Breast epithelium (tissue), 4 donors: ENCODE data around the gene AK9. TPM values are rescaled to one million over a fixed set of nuclear protein-coding genes. Genes with fewer than 3 reads are reported as not detected.
A peak's percentile ranks its signal among the peaks of the same experiment; 100 is the strongest.

Experiments used
- DNase-seq, 2 donors: peaks; one replicate each; pipeline ENCODE4 v3.0.0-alpha.2; 2019; ENCODE audit warnings: low spot score in 2 of 2
- H3K27ac ChIP-seq, 2 donors: fragments of 200-600 bp; sonication (generic) in 1 of 2; one replicate each; pipeline ENCODE4 v1.5.1; 2016 to 2019; ENCODE audit warnings: mild to moderate bottlenecking in 1 of 2
- H3K27me3 ChIP-seq, 2 donors: fragments of 200-600 bp; sonication (generic) in 1 of 2; one replicate each; pipeline versions ENCODE4 v1.5.1 to v1.6.0; 2017 to 2019; ENCODE audit warnings: control low read depth in 1 of 2, mild to moderate bottlenecking in 1 of 2
- H3K36me3 ChIP-seq: fragments of 200-600 bp; one replicate; pipeline ENCODE4 v1.5.1; 2019
- H3K4me1 ChIP-seq, 2 donors: fragments of 200-600 bp; sonication (generic); one replicate each; pipeline ENCODE4 v1.5.1; 2016 to 2019; ENCODE audit warnings: control low read depth in 1 of 2
- H3K4me3 ChIP-seq, 3 donors: fragments of 200-600 bp; sonication (generic); 1 replicate in 2 of 3; 2 replicates in 1 of 3; pipeline ENCODE4 v1.5.1; 2016 to 2019; ENCODE audit warnings: mild to moderate bottlenecking in 3 of 3, moderate library complexity in 2 of 3
- H3K9me3 ChIP-seq, 2 donors: fragments of 200-600 bp; sonication (generic) in 1 of 2; one replicate each; pipeline ENCODE4 v1.5.1; 2016 to 2019; ENCODE audit warnings: control low read depth in 1 of 2
- CTCF ChIP-seq, 3 donors: fragments of 450-650 bp; IDR thresholded peaks; one replicate each; pipeline ENCODE4 v1.5.1; 2016 to 2017; ENCODE audit warnings: antibody characterized with exemption in 3 of 3, mild to moderate bottlenecking in 3 of 3, moderate library complexity in 3 of 3
- POLR2A ChIP-seq: fragments of 450-650 bp; IDR thresholded peaks from one replicate; pipeline ENCODE4 v1.6.1; 2016; ENCODE audit warnings: antibody characterized with exemption, mild to moderate bottlenecking, moderate library complexity
- POLR2AphosphoS5 ChIP-seq, 3 donors: sonication (generic); formaldehyde crosslinking; IDR thresholded peaks; one replicate each; pipeline ENCODE4 v1.6.1; 2017; ENCODE audit warnings: antibody characterized with exemption in 3 of 3
- intact Hi-C: fragments of 100-400 bp; cut with DNase I; formaldehyde crosslinking; loops from one replicate; pipeline ENCODE4 v1.15.1; 2023; ENCODE audit warnings: low total_unique reads
- total RNA-seq, 3 donors: library from RNA; depleted of rRNA; stranded (reverse); fragments of >200 nt; gene quantifications; one replicate each; pipeline ENCODE4 v1.1.0, GENCODE V29; 2016

Gene AK9
- total RNA-seq, 3 donors from 2014 or later: 8.8 to 23.9 (median 20.0) TPM

- Histone ChIP-seq H3K36me3 (no peaks in the 10 kb centered on the region), H3K9me3 (no peaks in the 10 kb centered on the region), H3K4me1 (peaks cover 0 to 11% of the 10 kb centered on the region in 2 donors), H3K27ac (peak within 1 kb of the TSS; percentile 84 to 96), H3K27me3 (no peaks in the 10 kb centered on the region), H3K4me3 (peak within 1 kb of the TSS; percentile 94 to 100 (median 99))
- DNase-seq: peak; percentile 85 to 89
- intact Hi-C loops: no loop called here
- TF ChIP-seq CTCF (IDR thresholded peaks at IDR 0.05): no peak
- no peak for TF ChIP-seq POLR2A
- TF ChIP-seq POLR2AphosphoS5 (IDR thresholded peaks at IDR 0.05): peak; percentile 62 to 75 (median 70)
Measured at GRCh38 chr6:109482905-109483734, 207.9 kb downstream of the AK9 start, which contains the start of gene ZBTB24. ZBTB24 (minus strand) TSS chr6:109483219; CDS start chr6:109482026, 1,193 bp downstream.

- Histone ChIP-seq H3K27me3 (no peaks in the 10 kb centered on the region), H3K9me3 (no peaks in the 10 kb centered on the region), H3K4me3 (peak overlapping the region in 1 of 3 donors; percentile 24), H3K36me3 (peaks cover under 1% of the 10 kb centered on the region), H3K27ac (no peak overlapping the region), H3K4me1 (peaks cover 0 to 11% of the 10 kb centered on the region in 2 donors)
- no peak for DNase-seq
- no peak for TF ChIP-seq POLR2A
- TF ChIP-seq POLR2AphosphoS5 (IDR thresholded peaks at IDR 0.05): no peak
- no peak for TF ChIP-seq CTCF (IDR thresholded peaks at IDR 0.05)
- intact Hi-C loops: no loop called here
Measured at GRCh38 chr6:109480993-109481480, 210.0 kb downstream of the AK9 start.

DNA sequence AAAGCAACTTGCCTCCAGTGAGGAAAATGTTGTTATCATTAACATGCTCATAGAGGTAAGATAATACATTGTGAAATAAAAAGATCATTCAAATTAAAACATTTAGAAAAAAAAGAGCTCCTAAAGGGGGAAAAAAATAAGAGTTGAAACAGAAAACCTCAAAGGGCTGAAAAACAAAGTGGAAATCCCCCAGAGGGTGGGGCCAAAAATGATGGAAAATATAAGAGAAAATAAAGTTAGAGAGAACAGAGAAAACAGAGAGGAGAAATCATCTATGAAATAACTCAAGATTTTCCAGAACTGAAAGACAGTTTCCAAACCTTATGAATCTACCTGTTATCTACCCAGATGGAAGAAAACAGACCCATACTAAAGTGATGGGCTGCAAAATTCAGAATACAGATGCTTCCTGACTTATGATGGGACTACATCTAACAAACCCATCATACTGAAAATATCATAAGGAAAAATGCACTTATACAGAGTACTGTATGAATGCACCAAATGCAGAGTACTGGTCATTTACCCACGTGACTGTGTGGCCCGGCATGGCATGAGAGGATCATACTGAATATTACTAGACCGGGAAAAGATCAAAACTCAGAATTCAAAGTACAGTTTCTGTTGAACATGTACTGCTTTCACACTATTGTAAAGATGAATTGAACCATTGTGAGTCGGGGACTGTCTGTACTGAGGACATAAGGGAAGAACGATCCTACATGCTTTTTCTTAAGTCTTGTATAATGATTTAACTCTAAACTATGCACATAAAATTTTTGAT is 212.0 kb downstream of the AK9 start:
- H3K4me1 ChIP-seq: peaks cover 0 to 11% of the 10 kb centered on the region in 2 donors
- H3K36me3 ChIP-seq: peaks cover 11% of the 10 kb centered on the region
- no peak overlapping the region for H3K27ac ChIP-seq
- no peaks in the 10 kb centered on the region for H3K27me3 ChIP-seq
- DNase-seq: no peak
- intact Hi-C loops: no loop called here
- H3K4me3 ChIP-seq: no peak overlapping the region
- no peaks in the 10 kb centered on the region for H3K9me3 ChIP-seq
- no peak for TF ChIP-seq POLR2A
- no peak for TF ChIP-seq CTCF (IDR thresholded peaks at IDR 0.05)
- TF ChIP-seq POLR2AphosphoS5 (IDR thresholded peaks at IDR 0.05): no peak

DNA sequence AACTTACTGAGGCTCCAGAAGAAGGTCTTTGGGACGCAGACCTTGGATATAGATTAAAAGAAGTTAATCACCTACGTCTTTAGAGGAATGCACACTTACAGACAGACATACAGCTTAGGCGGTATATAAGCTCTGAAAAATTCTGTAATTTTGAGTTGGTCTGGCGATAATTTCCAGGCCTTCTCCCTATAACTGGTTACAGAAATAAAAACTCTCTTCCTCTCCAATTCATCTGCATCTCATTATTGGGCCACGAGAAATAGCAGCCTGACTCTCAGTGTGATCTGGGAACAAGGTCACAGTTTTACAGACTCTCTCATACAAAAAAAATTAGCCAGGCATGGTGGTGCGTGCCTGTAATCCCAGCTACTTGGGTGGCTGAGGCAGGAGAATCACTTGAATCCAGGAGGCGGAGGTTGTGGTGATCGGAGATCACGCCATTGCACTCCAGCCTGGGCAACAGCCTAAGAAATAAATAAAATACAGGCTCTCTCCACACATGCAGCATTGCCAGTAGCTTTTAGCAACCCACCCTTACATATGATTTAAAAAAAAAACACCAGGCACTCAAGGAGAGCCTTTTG is 212.7 kb downstream of the AK9 start:
- TF ChIP-seq POLR2A (no peak), CTCF (IDR thresholded peaks at IDR 0.05) (no peak), POLR2AphosphoS5 (IDR thresholded peaks at IDR 0.05) (no peak)
- H3K27me3 ChIP-seq: no peaks in the 10 kb centered on the region
- peaks cover 0 to 11% of the 10 kb centered on the region in 2 donors for H3K4me1 ChIP-seq
- H3K9me3 ChIP-seq: no peaks in the 10 kb centered on the region
- H3K27ac ChIP-seq: peak overlapping the region in 1 of 2 donors; percentile 52
- intact Hi-C loops: no loop called here
- DNase-seq: no peak
- H3K4me3 ChIP-seq: no peak overlapping the region
- H3K36me3 ChIP-seq: peaks cover 11% of the 10 kb centered on the region
